SK-N-SH treated with all-trans-retinoic acid at 6 μM for 48 hours (cell line): ENCODE results near the gene OGFOD3.

Experiments used
- CREB5 ChIP-seq: fragments of 250-450 bp; sonication (Bioruptor Pico); IDR thresholded peaks from 2 replicates; pipeline ENCODE4 v1.5.1; 2020; ENCODE audit warnings: low read depth, mild to moderate bottlenecking, moderate library complexity
- CSDC2 ChIP-seq: fragments of 250-450 bp; sonication (Bioruptor Pico); IDR thresholded peaks from 2 replicates; pipeline ENCODE4 v1.5.0; 2020; ENCODE audit warnings: mild to moderate bottlenecking, moderate library complexity
- GLIS3 ChIP-seq: fragments of 250-450 bp; sonication (Bioruptor Pico); IDR thresholded peaks from 2 replicates; pipeline ENCODE4 v1.5.0; 2020; ENCODE audit warnings: mild to moderate bottlenecking, moderate library complexity
- SNAI2 ChIP-seq: fragments of 250-450 bp; sonication (Bioruptor Pico); IDR thresholded peaks from 2 replicates; pipeline ENCODE4 v1.5.0; 2020; ENCODE audit warnings: mild to moderate bottlenecking, moderate library complexity
- TSHZ2 ChIP-seq: fragments of 250-450 bp; sonication (Bioruptor Pico); IDR thresholded peaks from 2 replicates; pipeline ENCODE4 v1.5.0; 2020; ENCODE audit warnings: mild to moderate bottlenecking, moderate library complexity
- ZFP30 ChIP-seq: fragments of 450-650 bp; formaldehyde crosslinking; IDR thresholded peaks from 2 replicates; pipeline ENCODE4 v1.5.0; 2022; ENCODE audit warnings: mild to moderate bottlenecking, moderate library complexity
- ZNF8 ChIP-seq: fragments of 450-650 bp; formaldehyde crosslinking; IDR thresholded peaks from 2 replicates; pipeline ENCODE4 v1.5.0; 2020; ENCODE audit warnings: mild to moderate bottlenecking, moderate library complexity
- TF ChIP-seq, protein P1 (sequence below): fragments of 250-450 bp; sonication (Bioruptor Pico); IDR thresholded peaks from 2 replicates; pipeline ENCODE4 v1.8.0; 2020; ENCODE audit warnings: mild to moderate bottlenecking, moderate library complexity, borderline replicate concordance

GRCh38 chr17:82349287-82349701, 69.1 kb downstream of the OGFOD3 start:
- TF ChIP-seq, protein P1, sequence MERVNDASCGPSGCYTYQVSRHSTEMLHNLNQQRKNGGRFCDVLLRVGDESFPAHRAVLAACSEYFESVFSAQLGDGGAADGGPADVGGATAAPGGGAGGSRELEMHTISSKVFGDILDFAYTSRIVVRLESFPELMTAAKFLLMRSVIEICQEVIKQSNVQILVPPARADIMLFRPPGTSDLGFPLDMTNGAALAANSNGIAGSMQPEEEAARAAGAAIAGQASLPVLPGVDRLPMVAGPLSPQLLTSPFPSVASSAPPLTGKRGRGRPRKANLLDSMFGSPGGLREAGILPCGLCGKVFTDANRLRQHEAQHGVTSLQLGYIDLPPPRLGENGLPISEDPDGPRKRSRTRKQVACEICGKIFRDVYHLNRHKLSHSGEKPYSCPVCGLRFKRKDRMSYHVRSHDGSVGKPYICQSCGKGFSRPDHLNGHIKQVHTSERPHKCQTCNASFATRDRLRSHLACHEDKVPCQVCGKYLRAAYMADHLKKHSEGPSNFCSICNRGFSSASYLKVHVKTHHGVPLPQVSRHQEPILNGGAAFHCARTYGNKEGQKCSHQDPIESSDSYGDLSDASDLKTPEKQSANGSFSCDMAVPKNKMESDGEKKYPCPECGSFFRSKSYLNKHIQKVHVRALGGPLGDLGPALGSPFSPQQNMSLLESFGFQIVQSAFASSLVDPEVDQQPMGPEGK (CRISPR knock-in tag), result no peak
- TF ChIP-seq TSHZ2 (CRISPR knock-in tag) (no peak), ZFP30 (CRISPR knock-in tag) (no peak), CREB5 (no peak), GLIS3 (CRISPR knock-in tag) (no peak), ZNF8 (CRISPR knock-in tag) (no peak), SNAI2 (CRISPR knock-in tag) (no peak), CSDC2 (CRISPR knock-in tag) (no peak)
